ENCODE measurements around the gene C1orf52.

Gene C1orf52

DNA sequence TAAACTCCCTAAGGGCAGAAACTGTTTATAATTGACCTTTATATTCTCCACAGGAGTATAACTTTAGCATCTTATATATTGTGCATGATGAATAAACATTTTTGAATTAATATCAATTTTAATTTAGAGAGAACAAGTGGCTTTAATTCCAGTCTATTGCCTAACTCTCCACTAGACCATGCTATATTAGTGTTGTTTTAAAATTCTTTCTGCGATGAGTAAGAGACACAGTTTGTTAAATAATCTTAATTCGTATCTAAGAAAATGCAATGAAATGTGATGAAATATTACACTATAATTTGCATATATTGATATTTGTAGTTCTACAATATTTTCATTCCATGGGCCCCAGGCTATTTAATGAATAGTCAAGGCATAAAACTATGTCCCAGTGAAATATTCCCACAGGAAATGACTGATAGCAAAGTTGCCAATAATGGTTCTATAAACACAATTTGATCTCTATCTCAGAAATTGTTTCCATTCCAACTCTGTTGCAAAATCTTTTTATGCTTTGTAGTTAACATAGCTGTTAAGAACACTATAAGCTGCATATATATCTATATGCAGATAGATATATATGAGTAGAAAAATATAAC lies 55.8 kb downstream of the C1orf52 start:
- no peak overlapping the region for H3K27ac Mint-ChIP-seq
- no peaks in the 10 kb centered on the region for H3K36me3 Mint-ChIP-seq (ENCODE audit: low read depth)
- H3K9me3 Mint-ChIP-seq = no peaks in the 10 kb centered on the region
- peaks cover 21% of the 10 kb centered on the region for H3K4me1 Mint-ChIP-seq (ENCODE audit: low read depth)
- peaks cover 45% of the 10 kb centered on the region for H3K27me3 Mint-ChIP-seq
- no peak overlapping the region for H3K4me3 Mint-ChIP-seq
- intact Hi-C loops (cut with micrococcal nuclease) = loop anchor here (5.0 kb wide), 1 partner anchor 54 kb away; the partner anchor contains the start of gene C1orf52

DNA sequence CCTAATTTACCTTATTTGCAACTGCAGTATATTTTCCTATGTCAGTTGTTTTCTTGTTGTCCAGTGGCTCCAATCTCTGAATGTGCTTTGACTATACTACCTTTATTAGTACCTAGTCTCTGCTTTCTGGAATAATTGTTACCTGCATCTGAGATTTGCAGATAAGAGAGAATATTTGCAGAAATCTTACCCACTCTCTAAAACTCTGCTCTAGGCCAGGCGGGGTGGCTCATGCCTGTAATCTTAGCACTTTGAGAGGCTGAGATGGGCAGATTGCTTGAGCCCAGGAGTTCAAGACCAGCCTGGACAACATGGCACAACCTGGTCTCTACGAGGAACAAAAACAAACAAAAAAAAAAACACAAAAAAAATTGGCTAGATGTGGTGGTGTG lies 56.6 kb downstream of the C1orf52 start:
- no peaks in the 10 kb centered on the region for H3K36me3 Mint-ChIP-seq (ENCODE audit: low read depth)
- peaks cover 19% of the 10 kb centered on the region for H3K4me1 Mint-ChIP-seq (ENCODE audit: low read depth)
- no peak overlapping the region for H3K4me3 Mint-ChIP-seq
- H3K9me3 Mint-ChIP-seq = no peaks in the 10 kb centered on the region
- H3K27ac Mint-ChIP-seq = no peak overlapping the region
- intact Hi-C loops (cut with micrococcal nuclease) = loop anchor here (5.0 kb wide), 1 partner anchor 54 kb away; the partner anchor contains the start of gene C1orf52
- peaks cover 43% of the 10 kb centered on the region for H3K27me3 Mint-ChIP-seq

DNA sequence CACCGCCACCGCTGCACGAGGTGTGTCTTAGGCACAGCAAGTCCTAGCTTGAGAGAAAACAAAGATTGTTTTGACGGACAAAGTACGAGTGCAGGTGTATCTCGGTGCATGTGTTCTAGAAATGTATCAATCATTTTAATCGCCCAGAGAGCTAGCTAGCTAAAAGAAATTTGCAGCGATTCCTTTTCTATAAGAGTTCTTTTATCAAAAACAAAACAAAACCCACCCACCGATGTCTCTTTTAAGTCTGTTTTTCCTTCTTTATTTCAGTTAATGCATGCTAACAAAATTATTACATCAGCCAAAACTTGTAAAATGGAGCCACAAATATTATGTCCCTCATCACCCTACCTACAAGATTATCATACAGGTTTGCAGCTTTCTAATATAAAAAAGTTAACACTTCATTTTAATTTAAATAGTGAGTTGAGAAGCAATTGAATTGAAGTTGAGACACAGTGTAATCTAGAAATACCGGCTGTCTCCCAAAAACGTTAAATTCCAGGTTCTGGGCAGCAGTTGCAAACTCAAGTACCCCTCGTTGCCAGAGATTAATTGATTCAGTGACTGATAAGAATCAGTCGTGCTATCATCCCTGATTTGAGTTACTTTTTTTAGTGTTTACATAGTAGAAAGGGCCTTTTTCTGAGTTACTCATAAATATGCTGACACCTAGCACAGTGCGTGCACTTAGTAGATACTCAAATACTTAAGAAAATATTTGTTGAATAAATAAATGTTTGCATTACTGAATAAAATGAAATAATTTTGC lies 57.2 kb downstream of the C1orf52 start:
- intact Hi-C loops (cut with micrococcal nuclease) = loop anchor here (5.0 kb wide), 1 partner anchor 55 kb away; the partner anchor contains the start of gene C1orf52
- Mint-ChIP-seq H3K27ac (no peak overlapping the region), H3K4me3 (peak overlapping the region; percentile 84), H3K27me3 (peaks cover 42% of the 10 kb centered on the region), H3K4me1 (ENCODE audit: low read depth) (peaks cover 13% of the 10 kb centered on the region), H3K36me3 (ENCODE audit: low read depth) (no peaks in the 10 kb centered on the region), H3K9me3 (no peaks in the 10 kb centered on the region)

DNA sequence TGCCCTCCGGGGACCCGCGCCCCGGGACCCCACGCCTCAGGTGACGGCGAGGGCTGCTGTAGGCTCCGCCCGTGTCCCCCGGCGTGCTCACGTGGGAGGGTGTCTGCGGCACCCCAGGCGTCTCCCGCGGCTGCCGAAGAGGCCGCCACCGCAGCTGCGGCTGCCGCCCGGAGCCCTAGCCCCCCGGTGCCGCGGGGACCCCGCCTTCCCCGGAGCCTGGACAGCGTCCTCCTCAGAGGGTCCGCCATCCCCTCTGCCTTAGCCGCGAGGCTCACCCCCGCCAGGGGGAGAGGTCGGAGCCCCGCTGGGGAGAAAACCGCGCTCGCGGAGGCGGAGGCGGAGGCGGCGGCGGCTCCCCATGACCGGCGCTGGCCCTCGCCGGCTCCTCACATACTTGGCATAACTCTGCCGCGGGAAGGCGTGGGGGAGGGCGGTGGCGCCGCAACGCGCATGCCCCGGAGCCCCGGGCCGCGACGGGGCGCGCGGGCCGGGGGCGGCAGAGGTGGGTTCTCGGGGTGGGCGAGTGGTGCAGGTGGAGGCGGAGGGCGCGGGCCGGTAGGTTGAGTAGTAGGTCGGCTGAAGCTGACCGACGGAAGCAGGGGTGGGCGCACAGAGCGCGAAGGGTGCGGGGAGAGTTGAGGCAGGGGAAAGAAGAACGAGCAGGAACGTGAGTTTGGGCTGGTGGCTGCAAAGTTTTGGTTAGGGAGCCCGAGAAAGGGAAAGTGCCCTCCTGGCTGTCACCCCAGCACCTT lies 57.9 kb downstream of the C1orf52 start:
- Mint-ChIP-seq H3K4me3 (peak overlapping the region; percentile 84), H3K36me3 (ENCODE audit: low read depth) (no peaks in the 10 kb centered on the region), H3K4me1 (ENCODE audit: low read depth) (peaks cover 13% of the 10 kb centered on the region), H3K27ac (no peak overlapping the region), H3K27me3 (peaks cover 42% of the 10 kb centered on the region), H3K9me3 (no peaks in the 10 kb centered on the region)
- intact Hi-C loops (cut with micrococcal nuclease) = loop anchor here (5.0 kb wide), 1 partner anchor 56 kb away; the partner anchor contains the start of gene C1orf52

DNA sequence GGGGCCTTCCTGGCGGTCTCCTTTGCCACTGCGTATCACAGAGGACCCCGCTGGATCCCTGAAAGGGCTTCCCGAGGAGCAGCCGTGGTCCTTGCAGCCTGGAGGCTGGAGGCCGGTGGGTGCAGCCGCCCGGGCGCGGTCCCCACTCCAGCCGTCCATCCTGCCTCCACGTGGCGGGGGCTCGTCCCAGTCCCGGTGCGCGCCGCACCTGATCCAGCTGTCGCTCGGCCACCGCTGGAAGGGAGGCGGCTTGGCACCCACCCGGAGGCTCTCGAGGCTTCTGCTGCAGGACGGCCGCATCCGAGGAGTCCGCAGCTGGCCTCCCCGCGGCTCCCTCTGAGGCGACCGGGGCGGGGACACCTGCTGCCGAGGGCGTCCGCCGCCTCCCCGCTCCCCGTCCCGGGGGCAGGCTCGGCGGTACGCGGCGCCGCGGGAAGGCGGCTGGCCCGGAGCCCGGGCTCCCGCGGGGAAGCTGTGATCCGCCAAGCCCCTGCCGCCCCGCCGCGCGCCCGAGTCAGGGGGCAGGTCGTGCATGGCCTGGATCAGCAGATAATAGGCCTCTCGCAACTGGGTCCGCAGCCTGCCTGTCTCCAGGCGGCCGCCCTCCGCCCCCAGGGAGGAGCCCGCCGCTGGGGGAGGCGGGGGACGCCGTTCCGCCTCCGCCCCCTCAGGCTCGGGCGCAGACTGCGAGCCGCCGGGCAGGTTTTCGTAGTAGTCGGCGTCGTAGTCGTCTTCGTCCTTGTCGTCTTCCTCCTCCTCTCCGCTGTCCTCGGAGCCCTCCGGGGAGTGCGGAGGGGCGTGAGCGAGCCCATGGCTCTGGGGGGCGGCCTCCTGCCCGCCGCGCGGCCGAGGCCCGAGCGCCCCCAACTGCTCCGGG lies 58.8 kb downstream of the C1orf52 start, which contains the start of gene SYDE2:
TSS of gene SYDE2 (minus strand) at position 554 of the 877 bp plus-strand sequence. CDS start at position 534, 20 bp downstream.
- intact Hi-C loops (cut with micrococcal nuclease) = loop anchor here (5.0 kb wide), 1 partner anchor 57 kb away; the partner anchor contains the start of gene C1orf52
- Mint-ChIP-seq H3K4me1 (ENCODE audit: low read depth) (peaks cover 13% of the 10 kb centered on the region), H3K36me3 (ENCODE audit: low read depth) (no peaks in the 10 kb centered on the region), H3K4me3 (peak within 1 kb of the TSS; percentile 84), H3K9me3 (no peaks in the 10 kb centered on the region), H3K27ac (no peak within 1 kb of the TSS), H3K27me3 (peaks cover 46% of the 10 kb centered on the region)
